GM21423 (cell line): ENCODE measurements around the gene MTA3.
"Not testable (repeated sequence)": the region's sequence is repeated elsewhere in the genome, so short reads cannot be mapped to it uniquely, and the experiment has no call there.

ENCODE experiments used
- ATAC-seq: cut with Tn5 transposase; IDR thresholded peaks from one replicate; pipeline ENCODE4 v1.9.1; 2021; ENCODE audit warnings: mild to moderate bottlenecking, moderate library complexity; ENCODE audit not compliant: unreplicated experiment

Gene MTA3

DNA sequence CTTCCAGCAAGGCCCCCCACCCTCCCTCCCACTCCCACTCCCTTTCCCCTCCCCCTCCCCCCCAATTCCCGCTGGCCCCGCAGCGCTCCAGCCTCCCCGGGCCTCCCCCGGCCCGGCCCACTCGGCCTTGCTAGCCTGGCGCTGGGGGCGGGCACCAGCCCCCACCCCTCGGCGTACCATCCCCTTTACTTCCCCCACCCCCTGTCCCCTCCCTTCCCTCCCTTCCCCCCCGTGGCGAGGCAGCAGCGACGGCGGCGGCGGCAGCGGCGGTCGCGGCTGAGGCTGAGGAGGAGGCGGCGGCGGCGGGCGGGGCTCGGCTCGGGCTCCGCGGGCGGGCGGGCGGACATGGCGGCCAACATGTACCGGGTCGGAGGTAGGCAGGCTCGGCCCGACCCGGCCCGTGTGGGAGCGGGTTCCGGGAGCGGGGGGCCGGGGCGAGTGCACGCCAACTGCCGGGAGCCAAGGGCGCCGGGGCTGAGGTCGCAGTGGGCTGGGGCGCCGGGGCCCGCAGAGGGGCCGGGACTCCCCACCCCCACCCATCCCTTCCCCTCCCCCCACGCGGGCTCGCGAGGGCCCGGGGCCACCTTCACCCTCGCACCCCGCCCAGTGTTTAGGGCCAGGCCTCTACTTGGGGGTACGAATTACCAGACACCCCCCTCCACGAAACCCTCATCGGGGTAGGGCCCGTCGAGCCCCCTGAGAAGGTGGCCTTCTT is at the start of gene MTA3:
Gene MTA3 (plus strand): TSS at position 232 of the 715 bp plus-strand sequence. CDS start 114 bp downstream, at position 346.
- peak; percentile 34 for ATAC-seq

DNA sequence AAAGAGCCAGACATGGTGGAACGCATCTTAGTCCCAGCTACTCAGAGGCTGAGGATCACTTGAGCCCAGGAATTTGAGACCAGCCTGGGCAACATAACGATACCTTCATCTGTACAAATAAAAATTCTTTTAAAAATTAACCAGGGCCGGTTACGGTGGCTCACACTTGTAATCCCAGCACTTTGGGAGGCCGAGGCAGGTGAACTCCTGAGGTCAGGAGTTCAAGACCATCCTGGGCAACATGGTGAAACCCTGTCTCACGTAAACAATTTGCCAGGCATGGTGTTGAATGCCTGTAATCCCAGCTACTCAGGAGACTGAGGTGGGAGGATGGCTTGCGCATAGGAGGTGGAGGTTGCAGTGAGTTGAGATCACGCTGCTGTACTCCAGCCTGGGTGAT is 48.8 kb upstream of the MTA3 start:
- no peak for ATAC-seq

DNA sequence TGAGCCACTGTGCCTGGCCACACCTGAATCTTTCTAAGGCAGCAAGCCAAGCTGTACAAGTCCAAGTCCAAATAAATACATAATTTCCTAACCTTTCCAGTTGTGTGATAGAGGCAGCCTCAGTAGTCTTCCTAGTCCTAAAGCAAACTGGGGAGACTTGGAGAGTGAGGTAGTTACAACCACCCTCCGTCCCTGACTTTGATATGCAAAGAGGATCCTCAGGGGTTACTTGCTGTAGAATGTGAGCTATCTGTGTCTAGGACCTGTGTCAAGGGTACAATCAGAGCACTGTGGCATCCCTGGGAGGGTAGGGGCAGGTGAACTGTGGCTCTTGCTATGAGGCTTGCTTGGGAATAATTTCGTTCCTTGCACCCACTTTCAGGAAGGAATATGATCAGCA is 46.4 kb upstream of the MTA3 start:
- no peak for ATAC-seq

DNA sequence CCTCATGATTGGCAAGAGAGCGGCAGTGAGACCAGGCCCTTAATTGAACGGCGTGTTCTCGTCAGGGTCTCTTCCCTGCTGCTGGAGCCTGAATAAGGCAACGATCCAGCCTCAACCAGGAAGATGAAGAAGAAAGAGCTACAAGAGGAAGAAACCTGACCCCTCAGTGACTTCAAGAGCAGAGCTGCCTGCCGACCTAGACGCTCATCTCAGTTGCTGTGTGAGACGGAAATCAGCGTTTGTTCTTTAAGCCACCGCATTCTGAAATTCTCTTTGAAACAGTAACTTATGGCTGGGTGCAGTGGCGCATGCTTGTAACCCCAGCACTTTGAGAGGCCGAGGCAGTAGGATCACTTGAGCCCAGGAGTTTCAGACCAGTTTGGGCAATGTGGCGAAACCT is 45.1 kb upstream of the MTA3 start:
- no peak for ATAC-seq

DNA sequence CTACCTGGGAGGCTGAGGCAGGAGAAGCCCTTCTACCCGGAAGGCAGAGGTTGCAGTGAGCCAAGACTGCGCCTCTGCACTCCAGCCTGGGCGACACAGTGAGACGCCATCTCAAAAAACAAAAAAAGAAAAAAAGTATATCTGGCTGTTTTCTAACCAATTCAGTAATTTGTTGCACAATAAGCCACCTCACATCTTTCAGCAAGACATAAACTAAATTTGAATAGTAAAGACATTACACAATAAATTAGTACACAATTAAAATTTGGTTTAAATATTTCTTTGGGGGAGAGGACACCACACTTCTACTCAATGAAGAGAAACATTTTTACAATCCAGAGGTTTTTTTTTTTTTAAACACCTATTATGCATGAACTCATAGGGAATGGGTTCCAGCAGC is 36.0 kb upstream of the MTA3 start:
- ATAC-seq = no peak

DNA sequence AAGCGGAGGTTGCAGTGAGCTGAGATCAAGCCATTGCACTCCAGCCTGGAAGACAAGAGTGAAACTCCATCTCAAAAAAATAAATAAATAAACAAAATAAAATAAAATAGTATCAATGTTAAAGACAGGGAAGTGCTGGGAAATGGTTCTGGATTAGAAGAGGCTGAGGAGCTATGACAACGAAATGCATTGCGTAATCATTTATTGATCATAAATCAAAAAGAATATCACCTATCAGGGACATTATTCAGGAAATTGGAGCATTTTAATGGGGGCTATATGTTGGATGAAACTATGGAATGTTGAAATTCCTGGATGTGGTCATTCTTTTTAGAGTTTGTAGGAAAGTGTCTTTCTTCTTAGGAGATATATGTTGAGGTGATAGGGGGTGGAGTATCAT is 30.9 kb upstream of the MTA3 start:
- ATAC-seq = no peak

DNA sequence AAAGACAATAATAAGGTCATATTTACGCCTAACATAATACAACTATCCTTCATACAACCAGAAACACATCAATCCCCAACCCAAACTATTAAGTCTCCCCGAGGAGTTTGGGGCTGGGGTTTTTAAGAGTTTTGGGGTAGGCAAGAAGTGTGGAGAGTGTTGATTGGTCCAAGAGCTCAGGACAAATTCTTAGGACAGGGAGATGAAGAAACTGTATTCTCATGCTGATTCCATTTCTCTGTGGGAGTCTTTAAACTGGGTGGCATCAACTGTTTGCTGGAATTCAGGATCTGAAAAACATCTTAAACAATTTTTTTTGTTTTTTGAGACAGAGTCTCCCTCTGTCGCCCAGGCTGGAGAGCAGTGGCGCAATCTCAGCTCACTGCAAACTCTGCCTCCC is 25.6 kb upstream of the MTA3 start:
- ATAC-seq = no peak

DNA sequence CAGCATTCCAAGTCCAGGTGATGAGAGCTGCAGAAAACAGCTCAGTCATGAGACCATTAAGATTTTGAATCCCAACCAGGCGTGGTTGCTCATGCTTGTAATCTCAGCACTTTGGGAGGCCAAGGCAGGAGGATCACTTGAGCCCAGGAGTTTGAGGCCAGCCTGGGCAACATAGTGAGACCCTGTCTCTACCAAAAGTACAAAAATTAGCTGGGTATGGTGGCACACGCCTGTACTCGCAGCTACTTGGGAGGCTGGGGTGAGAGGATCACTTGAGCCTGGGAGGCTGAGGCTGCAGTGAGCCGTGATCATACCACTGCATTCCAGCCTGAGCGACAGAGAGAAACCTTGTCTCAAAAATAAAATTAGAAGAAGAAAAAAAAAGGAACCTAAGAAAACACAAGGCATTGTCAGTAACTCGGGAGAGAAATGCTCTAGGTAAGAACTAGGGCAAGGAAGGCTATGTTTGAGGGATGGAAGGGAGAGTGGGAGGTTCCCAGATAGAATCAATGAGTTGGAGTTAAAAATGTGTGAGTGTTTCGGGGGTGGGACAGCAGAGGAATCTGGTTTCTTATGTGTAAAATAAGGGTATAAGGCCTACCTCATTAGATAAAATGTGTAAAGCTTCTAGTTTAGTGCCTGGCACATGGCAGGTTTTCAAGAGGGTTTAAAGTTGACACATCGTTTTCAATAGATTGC is 23.3 kb upstream of the MTA3 start:
- no peak for ATAC-seq

DNA sequence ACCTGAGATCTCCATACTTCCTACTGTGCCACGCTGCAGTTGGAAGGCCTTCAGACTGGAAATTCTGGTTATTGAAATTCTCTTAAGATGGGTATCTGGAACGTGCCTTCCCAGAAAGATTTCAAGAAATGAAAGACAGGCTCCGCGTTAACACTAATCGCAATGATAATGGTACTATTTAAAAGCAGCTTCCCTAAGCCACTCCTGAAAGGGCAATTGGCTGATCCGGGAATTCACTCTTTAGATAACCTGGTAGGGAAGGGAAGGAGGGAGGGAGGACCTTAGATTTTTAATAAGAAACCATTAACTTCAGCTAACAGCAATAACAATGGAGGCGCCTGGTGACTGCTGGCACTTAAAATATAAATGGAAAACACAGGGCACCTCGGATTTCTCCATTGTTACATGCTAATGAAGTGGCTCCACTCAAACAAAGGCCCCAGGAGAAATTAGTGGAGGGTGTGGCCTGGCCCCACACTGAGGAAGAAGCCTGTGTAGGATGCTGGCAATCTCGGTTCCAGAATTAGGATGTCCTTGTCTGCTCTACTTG is 22.5 kb upstream of the MTA3 start:
- ATAC-seq = no peak

DNA sequence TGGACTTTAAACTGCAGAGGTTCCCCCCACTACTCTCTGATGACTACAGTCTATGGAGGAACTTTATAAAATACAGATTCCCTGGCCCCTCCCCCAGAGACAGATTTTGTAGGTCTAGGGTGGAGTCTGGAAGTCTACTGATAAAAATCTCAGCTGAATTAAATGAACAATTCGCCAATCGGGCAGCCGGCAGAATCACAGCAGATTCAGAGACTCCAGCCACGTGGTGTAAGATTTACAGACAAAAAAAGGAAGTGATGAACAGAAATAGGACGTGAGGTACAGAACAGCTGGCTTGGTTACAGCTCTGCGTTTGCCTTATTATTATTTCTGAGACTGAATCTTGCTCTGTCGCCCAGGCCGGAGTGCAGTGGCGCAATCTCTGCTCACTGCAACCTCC is 21.4 kb upstream of the MTA3 start:
- peak; percentile 63 for ATAC-seq

DNA sequence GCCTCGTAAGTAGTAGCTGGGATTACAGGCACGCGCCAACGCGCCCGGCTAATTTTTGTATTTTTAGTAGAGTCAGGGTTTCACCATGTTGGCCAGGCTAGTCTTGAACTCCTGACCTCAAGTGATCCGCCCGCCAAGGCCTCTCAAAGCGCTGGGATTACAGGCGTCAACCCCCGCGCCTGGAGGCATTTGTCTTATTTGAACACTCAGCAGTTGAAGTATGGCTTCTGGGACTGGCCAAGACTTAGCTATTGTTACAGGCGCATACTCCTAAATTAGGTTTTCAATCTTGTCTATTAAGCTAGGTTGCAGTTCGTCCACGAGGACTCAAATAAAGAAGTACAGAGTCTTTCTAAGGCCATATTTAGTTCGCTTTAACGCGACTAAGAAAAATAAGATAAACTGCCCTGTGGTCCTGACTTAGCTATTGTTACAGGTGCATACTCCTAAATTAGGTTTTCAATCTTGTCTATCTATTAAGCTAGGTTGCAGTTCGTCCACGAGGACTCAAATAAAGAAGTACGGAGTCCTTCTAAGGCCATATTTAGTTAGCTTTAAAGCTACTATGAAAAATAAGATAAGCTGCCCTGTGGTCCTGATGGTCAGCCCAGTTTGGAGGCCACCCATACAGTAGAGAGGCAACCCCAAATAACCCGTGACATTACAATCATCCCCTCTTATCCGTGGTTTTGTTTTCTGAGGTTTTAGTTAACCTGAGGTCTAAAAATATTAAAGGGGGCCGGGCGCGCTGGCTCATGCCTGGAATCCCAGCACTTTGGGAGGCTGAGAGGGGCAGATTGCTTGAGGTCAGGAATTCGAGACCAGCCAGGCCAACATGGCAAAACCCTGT is 20.8 kb upstream of the MTA3 start:
- ATAC-seq = no peak

DNA sequence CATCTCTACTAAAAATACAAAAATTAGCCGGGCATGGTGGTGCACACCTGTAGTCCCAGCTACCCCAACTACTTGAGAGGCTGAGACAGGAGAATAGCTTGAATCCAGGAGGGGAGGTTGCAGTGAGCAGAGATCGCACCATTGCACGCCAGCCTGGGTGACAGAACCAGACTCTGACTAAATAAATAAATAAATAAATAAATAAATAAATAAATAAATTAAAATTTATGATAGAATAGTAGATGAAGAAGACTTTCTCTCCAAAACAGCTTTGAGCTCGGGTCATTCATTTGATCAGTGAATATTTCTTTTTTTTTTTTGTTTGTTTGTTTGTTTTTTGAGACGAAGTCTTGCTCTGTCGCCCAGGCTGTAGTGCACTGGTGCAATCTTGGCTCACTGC is 17.6 kb upstream of the MTA3 start:
- ATAC-seq = no peak

DNA sequence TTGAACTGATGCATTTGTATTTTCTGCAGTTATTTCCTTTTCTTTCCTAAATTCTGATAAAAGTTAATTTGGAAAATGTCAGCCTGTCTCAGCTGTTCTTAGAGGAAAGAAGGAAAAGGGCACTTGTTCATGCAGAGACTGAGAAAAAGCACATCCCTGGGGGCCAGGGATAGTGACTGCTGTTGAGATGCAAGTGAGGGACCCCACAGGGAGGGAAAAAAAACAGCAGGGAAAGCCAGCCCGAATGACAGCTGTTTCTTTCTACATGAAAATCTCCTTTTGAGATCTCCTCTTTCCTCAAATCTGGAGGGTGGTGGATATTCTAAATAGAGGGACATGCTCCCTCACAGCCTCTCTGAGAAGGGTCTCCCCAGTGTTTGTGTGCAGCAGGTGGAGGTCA is 14.0 kb upstream of the MTA3 start:
- no peak for ATAC-seq

DNA sequence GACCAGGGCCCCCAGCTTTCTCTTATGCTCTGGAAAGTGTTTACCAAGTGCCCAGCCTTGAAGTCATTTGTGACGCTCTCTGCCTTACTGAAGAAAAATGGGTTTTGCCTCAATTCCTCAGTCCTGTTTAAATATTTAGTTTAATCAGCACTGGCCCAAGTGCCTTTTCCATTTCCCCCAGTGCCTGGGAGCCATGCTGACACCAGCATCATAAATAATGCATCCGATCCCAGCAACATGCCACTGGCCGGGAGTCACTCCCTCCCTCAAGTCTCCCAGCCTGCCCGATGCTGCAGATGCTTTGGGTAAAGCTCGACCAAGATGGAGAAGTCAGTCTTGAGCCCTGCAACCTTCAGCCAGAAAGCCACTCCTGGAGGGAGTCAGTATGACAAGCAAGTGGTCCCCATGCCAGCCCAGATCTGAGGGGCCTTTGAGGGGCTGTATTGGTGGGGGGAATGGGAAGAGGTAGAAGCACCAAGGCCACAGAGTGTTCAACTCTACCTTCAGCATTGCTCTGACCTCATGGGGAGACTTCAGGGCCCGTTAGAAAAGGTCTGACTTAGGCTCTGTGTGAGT is 12.0 kb upstream of the MTA3 start:
- ATAC-seq = no peak

DNA sequence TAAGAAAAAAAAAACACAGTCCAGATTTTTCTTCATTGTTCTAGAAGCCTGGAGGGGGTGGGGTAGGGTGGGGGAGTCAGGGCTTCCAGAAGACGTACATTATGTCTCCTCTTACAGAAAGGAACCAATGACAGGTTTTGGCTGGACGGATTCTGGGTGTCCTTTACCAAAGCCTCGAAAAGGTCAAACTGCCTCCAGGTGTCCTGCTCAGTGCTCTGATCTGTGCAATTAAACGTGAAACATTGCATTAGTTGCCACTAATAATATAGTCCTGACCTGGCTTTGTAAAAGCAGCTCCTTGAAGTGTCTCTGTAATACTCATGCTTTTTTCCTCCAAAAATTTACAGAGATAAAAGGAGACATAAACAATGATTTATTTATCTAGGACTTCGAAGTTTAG is 11.1 kb upstream of the MTA3 start:
- ATAC-seq = no peak

DNA sequence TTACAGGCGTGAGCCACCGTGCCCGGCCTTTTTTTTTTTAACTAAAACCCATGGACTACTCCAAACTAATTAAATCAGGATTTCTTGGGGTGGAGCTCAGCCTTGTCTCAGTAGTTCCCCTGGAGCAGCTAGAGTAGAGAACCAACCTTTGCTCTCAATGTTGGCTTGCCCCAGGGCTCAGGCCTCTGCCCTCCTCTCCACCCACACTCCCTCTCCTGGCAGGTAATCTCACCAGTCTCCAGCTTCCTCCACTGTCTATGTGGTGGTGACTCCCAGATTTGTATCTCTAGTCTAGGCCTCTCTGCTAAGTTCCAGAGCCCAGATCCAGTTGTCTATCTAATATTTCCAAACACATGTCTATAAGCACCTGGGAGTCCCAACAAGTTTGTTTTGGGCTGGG is 9.6 kb upstream of the MTA3 start:
- ATAC-seq = no peak

DNA sequence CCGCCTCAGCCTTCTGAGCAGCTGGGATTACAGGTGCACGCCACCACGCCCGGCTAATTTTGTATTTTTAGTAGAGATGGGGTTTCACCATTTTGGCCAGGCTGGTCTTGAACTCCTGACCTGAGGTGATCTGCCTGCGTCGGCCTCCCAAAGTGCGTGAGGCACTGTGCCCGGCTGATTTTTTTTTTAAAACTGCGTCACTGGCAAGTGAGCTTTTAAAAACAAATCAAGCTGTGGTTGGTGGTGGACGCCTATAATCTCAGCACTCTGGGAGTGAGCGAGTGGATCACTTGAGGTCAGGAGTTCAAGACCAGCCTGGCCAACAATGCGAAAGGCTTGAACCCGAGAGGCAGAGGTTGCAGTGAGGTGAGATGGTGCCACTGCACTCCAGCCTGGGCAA is 8.3 kb upstream of the MTA3 start:
- ATAC-seq = not testable (repeated sequence)

DNA sequence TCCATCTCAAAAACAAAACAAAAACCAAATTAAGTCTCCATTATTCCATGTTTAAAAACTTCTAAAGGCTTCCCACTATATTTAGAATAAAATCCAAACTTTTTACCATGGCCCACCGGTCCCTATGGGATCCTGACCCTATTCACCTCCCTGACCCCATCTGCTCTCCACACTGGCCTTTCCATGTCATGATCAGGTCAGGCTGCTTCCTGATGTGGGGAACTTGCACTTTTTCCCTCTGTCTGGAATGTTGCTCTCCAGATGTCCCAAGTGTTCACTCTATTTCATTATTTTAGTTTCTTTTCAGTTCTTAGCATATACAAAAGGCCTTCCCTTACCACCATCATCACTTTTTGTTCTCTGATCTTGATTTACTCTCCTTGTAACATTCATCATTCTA is 7.5 kb upstream of the MTA3 start:
- ATAC-seq = no peak

DNA sequence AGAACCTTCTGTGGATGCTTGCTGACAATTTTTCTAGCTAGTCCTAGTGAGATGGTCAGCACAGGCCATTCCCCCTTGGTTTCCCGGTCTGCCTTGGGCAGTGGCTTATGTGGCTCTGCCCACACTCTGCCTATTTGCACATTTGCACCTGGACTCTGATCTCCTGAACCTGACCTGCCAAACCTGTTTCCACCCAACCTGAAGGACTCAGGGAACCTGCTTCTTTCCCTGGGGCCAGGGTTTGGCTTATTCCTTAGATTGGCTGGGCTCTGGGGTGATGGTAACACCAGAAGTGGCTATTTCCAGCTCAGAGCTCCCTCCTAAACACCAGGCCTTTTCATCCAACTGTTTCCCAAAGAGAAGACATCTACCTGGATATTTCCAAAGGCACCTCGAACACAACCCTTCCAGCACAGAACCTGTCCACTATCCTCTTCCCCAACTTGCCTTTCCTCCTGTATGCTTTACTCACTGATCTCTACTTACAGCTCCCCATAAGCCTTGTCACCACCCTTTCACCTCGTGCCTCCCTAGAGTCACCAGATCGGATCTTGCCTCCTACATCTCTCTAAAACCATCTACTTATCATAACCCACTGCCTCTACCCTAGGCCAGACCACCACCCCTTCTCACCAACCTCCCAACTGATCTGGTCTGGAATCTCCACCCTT is 5.8 kb upstream of the MTA3 start:
- no peak for ATAC-seq

DNA sequence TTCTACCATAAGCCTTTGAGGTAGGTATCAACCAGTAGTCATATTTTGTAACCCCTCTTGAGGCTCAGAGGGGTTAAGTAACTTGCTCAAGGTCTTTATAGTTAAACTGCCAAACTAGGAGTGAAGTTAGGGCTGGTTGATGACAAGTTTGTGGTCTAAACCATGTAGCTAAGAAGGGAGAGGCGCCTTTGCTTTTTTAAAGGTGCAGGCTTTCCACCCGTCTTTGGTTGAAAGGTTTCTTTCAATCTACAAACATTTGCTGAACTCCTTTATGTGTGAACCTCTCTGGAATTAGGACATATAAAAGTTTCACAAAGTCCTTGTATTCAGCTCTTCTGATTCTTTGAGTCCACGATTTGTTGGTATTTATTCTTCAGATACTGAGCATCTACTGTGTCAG is 2.4 kb upstream of the MTA3 start:
- no peak for ATAC-seq
